Measurements from ENCODE around the gene HTR1D.
A peak's percentile ranks its signal among the peaks of the same experiment; 100 is the strongest.
"Not testable (repeated sequence)": the region's sequence is repeated elsewhere in the genome, so short reads cannot be mapped to it uniquely, and the experiment has no call there.

Gene HTR1D

DNA sequence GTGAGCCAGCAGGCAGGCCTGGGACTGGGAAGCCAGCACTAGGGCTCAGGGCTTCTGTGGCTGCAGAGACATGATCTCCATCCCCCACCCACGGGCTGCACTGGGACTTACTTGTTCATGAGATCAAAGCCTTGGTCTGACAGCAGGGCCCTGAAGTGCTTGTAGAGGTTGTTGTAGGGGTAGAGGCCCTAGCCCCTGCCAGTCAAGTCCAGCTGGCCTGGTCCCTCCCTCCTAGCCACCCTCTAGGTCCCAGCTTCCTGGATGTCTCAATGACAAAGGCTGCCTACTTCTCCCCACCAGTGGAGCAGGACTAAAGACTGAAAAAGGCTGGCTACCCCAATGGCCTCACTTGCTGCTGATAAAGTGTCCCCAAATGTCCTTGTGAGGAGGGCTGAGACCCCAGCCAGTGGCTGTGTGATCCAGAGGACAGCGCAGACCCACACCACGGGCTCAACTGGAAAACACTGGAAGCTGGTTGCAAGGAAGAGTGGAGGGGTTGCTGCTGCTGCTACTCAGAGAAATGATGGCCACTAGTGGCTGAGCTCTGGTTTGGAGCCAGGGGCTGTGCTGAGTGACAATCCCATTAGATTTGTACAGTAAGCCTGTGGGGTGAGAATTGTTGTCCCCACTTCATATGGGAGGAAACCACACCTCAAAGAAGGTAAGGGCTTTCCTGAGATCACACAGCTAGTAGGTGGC is 1.4 kb downstream of the HTR1D start:
- DNase-seq: no peak

DNA sequence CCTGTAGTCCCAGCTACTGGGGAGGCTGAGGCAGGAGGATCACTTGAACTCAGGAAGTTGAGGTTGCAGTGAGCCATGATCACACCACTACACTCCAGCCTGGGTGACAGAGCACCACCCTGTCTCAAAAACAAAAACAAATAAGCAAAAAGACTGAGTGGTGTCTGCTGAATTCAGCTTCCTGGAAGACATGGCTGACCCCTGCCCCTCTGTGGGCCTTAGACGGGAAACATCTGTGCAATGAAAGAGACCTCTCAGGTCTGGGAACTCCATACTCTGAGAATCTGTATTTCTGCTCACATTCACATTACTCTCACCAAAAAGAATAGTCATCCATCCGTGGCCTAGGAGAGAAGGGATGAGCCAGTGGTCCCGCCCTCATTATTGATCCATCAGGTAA is 2.0 kb downstream of the HTR1D start:
- DNase-seq: no peak

DNA sequence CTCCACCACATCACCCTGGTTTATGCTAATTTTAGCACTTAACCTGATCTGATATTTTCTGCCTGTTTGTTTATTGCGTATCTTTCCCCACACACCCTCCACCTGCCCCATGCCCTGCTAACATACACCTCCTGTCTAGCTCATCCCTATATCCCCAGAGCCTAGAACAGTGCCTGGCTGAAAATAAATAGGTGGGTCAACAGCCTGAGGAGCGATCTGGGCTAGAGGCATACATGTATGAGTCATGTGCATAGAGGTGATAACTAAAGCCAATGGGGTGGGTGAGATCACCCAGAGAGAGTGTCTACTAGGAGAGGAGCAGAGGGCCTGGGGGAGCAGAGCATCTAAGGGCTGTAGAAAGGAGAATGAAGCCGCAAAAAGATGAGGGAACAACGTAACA is 2.7 kb downstream of the HTR1D start:
- no peak for DNase-seq

DNA sequence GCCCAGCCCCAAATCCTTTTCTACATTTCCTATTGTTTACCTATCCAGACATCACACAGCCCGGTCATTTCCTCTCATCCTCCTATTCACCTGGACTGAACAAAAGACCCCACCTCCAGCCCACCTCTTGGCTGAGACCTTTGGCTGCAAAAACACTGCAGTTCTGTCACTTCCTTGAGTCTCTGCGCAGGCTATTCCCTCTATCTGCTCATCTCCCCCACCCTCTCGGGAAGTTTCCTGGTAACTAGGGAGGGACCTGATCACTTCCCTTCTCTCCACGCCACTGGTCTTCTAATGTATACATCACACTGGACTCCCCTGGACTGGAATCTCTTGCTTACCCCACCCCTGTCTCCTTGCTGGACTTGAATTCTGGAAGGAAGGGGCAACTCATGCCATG is 5.3 kb downstream of the HTR1D start:
- no peak for DNase-seq

DNA sequence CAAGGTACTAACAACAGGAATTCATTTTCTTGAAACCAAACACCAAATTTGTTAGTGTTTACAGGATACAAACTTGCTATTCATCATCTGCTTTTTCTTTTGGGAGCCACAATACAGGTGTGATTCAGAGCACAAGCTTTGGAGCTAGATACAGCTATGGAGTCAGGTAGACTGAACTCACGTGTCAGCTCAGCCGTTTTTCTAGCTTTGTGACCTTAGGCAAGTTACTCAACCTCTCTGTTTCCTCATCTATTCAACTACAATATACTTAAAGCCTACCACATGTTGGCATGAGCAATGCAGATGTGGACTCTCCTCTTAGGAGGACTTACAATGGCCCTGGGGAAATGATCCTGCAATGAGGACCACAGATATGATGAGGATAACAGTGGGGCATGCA is 6.3 kb downstream of the HTR1D start:
- no peak for DNase-seq

DNA sequence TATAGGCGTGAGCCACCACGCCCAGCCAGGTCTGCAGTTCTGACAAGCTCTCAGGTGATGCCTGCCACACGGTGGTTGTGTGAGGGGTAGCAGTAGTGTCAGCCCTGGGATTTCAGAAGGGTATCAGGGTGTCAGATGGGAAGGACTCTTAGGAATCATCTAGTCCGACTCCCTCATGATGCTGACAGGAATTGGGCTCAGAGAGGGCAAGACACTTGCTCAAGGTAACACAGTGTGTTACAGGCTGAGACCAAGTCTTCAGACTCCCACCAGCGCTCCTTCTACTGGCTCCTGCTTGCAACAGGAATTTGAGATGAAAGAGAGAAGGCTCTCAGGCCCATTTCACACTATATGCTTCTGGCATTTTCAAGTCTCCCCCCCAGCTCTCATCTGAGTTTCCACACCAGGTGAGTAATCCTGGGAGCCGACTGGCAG is 6.9 kb downstream of the HTR1D start:
- no peak for DNase-seq

DNA sequence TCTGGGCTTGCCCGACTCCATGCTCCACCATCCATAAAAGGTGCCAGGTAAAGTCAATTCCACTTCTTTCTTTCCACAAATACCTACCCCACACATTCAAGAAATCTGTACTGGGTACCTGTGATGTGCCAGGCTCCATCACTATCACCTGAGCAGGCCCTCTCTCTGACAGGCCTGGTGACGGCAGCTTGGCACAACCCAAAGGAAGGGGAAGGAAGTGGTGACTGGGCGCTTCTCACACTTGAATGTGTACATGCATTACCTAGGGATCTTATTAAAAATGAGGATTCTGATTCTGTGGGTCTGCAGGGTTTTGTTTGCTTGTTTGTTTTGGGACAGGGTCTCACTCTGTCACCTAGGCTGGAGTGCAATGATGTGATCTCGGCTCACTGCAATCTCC is 7.5 kb downstream of the HTR1D start:
- DNase-seq: no peak

DNA sequence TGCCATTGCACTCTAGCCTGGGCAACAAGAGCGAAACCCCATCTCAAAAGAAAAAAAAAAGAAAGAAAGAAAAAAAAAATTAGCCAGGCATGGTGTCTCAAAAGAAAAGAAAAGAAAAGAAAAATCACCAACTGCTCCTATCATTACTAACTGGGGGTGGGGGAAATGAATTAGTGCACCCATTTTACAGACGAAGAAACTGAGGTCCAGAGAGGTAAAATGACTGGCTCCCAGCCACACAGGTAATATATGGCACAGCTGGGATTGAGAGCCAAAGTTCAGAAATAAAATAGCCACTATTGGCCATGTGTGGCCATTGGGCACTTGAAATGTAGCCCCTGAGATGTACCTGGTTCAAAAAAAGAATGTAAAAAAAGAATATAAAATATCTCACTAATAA is 8.8 kb downstream of the HTR1D start:
- DNase-seq: no peak

DNA sequence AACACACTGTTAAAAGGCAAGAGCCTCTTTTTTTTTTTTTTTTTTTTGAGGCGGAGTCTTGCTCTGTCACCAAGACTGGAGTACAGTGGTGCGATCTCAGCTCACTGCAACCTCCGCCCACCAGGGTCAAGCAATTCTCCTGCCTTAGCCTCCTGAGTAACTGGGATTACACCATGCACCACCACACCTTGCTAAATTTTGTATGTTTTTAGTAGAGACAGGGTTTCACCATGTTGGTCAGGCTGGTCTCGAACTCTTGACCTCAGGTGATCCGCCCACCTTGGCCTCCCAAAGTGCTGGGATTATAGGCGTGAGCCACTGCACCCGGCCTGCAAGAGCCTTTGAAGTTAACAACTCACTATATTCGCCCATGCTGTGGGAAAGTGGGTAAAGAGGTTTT is 9.6 kb downstream of the HTR1D start:
- DNase-seq: not testable (repeated sequence)

DNA sequence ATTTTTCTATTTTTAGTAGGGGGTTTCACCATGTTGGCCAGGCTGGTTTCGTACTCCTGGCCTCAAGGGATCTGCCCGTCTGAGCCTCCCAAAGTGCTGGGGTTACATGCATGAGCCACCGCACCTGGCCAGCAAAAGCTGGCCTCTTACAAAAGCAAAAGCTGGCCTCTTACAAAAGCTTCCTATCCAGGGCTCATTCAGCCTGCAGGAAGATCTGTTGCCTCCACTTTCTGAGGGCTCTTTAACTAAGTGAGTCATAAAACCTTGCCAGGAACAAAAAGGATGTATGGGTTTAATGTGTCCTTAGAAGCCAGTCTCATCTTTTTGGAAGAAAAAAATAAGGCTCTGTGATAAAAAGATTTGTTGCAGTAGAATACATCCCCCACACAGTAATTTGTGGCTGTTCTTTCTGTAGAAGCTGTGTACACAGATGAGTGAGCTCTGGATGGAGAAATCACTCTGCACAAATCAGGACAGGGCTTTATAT is 15.0 kb downstream of the HTR1D start:
- peak; percentile 53 for DNase-seq

DNA sequence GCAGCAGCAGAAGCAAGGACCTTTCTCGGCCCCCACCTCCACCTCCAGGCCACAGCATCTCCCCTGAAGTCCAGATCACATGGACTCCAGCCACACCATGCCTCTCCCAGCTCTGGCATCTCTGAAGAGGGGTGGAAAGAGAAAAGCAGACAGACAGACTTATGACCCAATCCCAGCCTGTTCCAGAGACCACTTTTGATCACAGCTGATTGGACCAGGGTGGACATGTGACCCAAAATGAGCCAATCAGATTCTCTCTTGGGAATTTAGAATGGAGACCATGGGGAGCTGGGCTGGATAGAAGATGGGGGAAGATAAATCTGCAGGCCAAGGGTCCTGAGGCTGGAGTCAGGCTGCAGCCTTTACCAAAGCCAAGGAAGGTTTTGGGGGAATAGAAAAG is 16.4 kb downstream of the HTR1D start:
- DNase-seq: no peak

DNA sequence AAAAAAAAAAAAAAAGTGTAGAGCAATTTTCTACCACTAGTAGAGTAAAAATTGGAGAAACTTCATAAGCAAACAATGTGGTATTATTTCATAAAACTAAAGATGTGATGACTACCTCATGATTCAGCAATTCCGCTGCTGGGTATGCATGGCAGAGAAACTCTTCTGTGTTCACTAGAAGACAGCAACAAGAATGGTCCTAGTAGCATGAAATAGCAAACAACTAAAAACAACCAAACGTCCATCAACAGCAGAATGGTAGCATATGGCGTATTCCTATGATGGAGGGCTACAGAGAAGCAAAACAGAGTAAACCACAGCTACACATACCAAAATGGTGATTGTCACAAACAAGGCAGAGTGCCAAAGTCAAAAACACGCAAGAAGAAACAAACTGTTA is 18.9 kb downstream of the HTR1D start:
- peak; percentile 91 for DNase-seq

DNA sequence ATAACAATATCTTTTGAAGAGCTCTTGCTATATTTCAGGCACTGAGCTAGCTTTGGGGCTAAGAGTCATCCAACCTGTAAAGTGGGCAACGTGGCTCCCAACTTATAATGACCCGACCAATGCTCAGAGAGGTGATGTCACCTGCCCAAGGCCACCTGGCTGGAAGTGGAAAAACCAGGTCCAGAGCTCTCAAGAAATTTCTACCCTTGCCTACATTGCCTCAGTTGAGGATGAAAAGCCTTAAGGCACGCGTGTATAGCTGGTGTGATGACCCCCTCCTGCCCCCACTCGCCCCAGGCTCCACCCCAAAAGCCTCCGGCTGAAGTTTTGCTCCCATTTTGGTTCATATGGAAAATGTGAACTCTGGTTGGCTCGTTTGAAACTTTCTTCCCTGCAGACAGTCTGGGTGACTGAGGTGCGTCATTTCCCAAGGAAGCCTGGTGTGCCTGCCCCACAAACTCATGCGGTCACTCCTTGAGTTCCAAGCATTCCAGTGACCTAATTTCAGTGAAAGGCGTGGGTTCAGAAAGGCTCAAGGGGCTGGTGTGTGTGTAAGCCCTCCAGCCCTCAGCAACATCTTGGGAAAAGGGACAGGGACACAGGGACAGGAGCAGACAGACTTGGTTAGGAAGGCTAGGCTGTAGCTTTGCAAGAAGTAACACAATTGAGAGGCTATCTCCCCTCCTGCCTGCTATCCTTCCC is 20.5 kb downstream of the HTR1D start:
- DNase-seq: peak; percentile 96

DNA sequence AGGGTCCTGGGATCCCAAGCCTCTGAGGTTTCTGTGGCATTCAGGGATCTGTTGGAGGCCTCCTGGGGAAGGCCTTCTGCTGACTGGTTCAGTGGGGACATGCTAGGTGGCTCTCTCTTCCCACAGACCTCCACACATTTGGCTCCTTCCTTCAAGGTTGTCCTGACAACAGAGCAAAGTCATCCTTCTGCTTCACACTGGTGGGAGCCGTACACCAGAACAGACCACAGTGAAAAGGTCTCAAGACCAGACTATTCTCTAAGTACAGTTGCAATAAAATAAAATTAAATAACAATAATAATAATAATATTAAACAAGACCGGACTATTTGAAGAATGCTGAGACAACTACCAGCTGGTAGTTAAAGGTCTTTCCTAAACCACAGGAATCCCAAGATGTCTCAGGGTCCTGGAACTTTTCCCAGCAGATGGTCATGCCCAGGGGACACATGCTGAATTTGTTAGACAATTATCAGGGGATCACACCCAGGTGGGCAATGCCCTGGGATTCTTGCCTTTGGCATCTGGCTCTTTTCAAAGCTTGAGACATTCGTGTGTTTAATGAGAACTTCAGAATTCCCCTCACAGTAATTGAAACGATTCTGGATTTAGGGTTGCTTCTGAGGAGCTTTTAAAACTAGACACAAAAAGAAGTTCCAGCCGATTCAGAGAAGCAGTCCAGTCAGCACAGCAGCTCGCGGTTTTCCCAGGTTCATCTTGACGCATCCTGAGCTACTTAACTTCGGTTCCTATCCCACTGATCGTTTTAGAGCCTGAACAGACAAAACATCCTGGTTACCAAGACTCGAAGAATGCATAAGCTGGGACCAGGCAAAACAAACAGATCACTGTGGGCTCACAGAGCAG is 22.9 kb downstream of the HTR1D start:
- DNase-seq: peak; percentile 90

DNA sequence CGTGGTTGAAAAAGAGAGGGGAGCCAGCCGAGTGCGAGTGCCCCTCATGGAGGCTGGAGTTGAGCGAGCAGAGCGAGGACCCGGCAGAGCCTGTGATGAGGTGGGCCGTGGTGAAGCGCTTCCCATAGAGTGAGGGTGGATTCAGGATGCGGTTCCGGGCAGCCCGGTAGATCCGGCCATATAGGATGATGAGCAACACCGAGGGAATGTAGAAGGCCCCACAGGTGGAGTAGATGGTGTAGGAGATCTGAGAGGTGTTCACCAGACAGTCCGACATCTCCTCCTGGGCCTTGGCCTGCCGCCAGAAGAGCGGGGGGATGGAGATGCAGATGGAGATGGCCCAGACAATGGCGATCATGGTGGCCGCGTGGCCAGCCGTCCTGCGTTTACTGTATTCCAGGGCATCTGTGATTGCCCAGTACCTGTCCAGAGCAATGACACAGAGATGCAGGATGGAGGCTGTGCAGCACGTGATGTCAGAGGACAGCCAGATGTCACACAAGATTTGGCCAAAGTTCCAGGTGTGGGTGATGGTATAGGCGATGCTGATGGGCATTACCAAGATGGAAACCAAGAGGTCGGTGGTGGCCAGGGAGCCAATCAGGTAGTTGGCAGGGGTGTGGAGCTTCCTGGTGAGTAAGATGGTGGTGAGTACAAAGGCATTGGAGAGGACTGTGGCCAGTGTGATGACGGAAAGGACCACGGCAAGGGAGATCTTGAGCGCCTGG is 23.7 kb downstream of the HTR1D start:
- no peak for DNase-seq

DNA sequence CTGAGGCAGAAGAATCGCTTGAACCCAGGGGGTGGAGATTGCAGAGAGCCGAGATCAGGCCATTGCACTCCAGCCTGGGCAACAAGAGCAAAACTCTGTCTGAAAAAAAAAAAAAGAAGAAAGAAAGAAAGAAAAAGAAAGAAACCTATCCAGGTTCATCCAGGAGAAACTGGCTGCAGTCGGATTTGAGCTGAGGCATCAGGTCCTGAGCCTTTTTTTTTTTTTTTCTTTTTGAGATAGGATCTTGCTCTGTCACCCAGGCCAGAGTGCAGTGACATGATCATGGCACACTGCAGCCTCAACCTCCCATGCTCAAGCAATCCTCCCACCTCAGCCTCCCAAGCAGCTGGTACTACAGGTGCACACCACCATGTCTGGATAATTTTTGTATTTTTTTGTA is 26.1 kb downstream of the HTR1D start:
- no peak for DNase-seq

DNA sequence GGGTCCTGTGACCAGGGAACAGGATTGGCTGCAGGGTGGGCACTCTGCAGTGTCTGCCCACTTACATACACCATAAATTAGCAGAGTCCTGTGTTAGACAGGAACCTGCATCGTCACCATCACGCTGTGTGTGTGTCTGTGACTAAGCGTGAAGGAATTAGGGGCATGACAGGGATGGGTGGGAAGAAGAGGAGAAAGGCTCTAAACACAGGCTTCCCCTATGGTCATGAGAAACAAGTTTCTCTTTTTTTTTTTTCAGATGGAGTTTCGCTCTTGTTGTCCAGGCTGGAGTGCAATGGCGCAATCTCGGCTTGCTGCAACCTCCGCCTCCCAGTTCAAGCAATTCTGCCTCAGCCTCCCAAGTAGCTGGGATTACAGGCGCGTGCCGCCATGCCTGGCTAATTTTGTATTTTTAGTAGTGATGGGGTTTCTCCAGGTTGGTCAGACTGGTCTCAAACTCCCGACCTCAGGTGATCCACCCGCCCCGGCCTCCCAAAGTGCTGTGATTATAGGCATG is 28.3 kb downstream of the HTR1D start:
- DNase-seq: peak; percentile 96

DNA sequence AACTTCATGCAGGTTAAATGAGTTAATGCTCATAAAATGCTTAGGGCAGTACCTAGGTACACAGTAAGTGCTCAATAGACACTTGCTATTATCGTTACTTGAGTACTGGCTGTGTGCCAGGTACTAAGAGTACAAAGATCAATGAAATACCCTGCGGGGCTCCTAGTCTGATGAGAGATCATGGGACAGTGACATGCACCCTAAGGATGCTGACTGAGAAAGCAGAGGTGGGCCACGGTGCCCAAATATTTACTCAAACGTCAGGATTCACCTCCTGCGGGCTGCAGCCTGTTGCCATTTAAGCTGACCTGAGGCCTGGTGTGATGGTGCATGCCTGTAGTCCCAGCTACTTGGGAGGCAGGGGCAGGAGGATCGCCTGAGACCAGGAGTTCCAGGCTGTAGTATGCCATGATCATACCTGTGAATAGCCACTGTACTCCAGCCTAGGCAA is 28.8 kb downstream of the HTR1D start:
- no peak for DNase-seq

DNA sequence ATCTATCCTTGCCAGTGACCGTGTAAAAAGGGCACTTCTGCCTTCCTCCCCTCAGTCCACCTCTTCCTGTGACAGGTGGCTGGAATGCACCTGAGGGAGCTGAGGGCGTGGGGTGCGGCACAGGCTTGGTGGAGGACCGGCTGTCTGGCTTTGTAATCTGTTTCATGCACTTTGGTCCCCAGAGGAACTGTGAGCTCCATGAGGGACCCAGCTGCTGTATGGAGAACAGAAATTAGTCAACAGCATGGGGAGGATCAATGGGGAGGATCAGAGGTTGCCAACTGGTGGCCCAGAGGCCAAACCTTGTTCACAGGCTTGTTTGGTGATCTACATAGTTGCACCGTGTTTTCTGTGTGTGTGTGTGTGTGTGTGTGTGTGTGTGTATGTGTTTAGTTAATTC is 29.7 kb downstream of the HTR1D start:
- no peak for DNase-seq

DNA sequence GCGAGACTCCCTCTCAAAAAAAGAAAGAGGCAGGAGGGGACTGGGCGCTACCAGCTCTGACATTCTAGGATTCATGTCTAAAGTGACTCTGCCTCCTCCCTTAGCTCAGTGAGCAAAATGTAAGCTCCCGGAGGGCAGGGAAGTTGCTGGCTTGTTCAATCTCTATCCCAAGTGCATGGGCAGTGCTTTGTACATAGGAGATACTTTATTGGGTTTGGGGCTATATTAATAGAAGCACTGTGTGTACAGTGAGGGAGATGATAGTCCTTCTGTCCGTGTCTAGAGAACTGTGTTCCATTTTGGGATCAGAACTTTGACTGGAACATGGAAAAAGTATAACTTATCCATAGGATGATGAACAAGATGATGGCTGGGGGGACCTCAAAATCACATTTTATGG is 31.9 kb downstream of the HTR1D start:
- no peak for DNase-seq

DNA sequence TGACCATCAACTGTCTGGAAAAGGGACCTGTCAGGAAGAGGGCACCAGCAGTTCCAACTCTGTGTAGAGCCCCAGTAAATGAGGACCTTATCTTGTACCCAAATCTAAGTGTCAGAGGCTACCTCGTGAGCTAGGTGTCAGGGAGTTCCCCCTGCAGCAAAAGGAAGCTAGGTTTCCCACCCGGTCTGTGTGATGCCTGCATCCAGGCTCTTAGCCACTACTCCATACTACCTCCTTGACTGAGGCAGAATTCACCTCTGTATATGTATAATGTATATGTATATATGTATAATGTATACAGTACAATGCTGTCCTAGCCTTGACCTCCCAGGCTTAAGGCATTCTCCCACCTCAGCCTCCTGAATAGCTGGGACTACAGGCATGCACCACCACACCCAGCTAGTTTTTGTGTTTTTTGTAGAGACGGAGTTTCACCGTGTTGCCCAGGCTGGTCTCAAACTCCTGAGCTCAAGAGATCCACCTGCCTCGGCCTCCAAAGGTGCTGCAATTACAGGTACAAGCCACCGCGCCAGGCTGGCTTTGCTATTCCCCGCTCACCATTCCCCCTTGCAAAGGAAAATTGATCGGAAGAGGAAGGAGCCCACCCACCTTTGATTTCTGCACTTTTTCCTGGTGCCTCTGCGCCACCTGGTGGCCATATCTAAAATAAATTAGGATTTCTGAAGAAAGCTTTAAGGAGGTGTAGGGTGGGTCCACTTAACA is 32.9 kb downstream of the HTR1D start:
- DNase-seq: peak; percentile 41

DNA sequence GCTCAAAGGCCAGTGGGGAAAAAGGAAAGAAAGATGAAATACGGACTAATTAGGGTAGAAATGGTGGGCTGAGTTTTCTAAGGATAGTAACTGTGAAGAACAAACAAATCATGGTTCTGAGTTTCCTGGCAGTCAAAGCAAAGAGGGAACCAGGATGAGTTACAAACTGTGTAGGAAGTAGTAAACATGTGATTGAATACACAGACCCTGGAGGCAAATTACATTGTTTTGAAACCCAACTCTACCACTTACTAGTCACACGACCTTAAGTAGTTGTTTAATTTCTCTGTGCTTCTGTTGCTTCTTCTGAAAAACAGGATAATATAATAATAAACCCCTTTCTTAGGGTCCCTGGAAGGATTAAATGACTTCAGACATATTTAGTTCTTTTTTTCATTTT is 37.4 kb downstream of the HTR1D start:
- DNase-seq: no peak

Data from fibroblast of skin of right biceps (primary cell).